Hypothalamus (tissue), 51 donors: ENCODE measurements around the gene WSCD2.
A peak's percentile ranks its signal among the peaks of the same experiment; 100 is the strongest.

Experiments used
- DNase-seq, 51 donors: peaks; one replicate each; lab custom pipeline; 2025; lab: John Stamatoyannopoulos, UW

WSCD2 gene

GRCh38 chr12:108231109-108231905, 102.2 kb downstream of the WSCD2 start:
- no peak for DNase-seq

GRCh38 chr12:108231909-108232434, 102.9 kb downstream of the WSCD2 start:
- DNase-seq = no peak

DNA sequence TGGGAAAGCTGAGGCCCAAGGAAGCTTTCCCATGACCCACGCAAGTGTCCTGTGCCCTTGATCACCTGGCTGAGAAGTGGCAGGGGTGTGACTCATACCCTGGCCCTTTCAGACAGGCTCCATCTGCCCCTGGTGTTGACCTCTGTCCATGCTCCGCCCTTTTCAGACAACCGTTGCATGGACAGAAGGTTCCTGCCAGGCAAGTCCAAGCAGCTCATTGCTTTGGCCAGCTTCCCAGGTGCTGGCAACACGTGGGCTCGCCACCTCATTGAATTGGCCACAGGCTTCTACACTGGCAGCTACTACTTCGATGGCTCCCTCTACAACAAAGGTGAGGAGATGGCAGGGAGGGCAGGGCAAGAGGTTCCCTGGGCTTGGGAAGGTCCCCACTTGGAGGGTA, 103.5 kb downstream of the WSCD2 start:
- DNase-seq = no peak

DNA sequence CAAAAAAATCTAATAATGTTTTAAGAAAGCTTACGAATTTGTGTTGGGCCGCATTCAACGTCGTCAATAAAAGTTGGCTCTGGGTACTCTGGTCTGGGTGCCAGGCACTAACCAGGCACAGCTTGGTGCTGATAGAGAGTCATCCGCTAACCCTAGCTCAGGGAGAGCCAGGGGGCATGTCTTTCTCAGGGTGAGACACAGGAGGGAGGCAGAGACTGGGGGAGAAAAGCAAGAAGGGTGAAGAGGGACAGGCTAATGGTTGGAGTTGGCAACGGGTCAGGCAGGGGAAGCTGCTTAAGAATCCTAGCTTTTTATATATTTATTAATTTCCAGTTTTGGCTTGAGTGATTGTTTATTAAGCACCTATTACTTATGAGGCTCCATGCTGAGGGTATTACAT, 105.1 kb downstream of the WSCD2 start:
- DNase-seq = no peak

GRCh38 chr12:108235197-108235984, 106.3 kb downstream of the WSCD2 start:
- no peak for DNase-seq

DNA sequence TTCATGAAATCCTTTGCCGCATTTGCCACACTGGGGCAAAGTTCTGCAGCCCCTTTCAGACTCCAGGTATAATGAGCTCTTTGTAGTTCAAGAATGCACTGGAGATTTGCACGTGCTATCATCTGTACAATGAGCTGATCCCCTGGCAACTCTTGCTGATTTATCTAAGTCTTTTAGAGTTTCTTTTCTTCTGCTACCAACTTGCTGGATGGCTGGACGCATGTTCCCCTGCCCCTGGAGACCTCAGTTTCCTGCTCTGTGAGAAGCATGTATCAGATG, 106.8 kb downstream of the WSCD2 start:
- no peak for DNase-seq

- no peak for DNase-seq
Measured at GRCh38 chr12:108236366-108236765, 107.3 kb downstream of the WSCD2 start.

DNA sequence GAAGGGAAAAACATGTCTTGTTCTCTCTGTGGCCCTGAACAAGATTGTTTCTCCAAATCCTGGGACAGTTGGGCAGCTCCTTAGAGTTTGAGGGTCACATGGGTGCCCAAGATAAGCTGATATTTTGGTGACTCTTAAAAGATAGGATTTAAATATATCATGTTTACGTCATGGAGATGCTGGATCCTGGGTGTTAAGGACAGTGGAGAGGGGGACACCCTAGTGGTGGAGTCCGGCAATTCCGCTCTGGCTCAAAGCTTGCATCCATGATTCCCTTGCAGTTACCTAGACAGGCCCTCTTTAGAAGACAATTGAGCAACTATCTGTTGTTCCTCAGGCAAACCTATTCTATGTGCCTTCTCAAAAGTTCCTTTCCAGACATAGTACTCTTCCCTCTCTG, 108.2 kb downstream of the WSCD2 start:
- no peak for DNase-seq

DNA sequence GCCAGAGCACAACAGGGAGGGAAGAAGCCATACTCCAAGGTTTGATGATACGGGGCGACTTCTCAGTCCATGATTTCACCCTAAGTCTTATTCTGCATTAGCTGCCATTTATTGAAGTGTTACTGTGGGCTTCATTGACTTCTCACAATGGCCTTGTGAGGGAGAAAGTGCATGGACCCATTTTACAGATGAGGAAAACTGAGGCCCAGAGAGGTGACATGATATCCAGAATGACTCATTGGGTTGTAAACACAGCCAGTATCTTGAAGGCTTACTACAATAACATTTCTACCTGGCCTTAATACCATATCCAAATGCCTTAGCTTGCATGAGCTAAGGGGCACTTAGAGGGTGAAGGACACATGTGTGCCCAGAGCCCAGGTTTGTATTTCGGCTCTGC, 109.4 kb downstream of the WSCD2 start:
- no peak for DNase-seq

- no peak for DNase-seq
Measured at GRCh38 chr12:108239378-108239777, 110.3 kb downstream of the WSCD2 start.

- no peak for DNase-seq
Measured at GRCh38 chr12:108240027-108240785, 111.1 kb downstream of the WSCD2 start.

- no peak for DNase-seq
Measured at GRCh38 chr12:108240928-108241327, 111.8 kb downstream of the WSCD2 start.

GRCh38 chr12:108241986-108242703, 113.1 kb downstream of the WSCD2 start:
- DNase-seq = no peak

DNA sequence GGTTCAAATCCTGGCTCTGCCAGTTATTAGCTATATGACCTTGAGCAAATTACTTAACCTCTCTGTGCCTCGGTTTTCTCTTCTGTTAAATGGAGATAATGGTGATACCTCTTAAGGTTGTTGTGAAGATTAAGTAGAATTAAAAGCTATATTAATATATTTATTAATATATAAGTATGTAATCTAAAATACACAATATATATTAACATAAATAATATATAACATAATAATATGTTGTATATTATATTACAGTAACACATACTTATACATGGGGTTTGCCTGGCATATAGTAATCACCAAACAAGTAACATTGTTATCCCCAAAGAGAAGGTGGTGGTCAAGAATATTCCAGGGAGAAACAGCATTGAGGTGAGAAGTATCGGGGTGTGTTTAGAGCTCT, 118.0 kb downstream of the WSCD2 start:
- no peak for DNase-seq

DNA sequence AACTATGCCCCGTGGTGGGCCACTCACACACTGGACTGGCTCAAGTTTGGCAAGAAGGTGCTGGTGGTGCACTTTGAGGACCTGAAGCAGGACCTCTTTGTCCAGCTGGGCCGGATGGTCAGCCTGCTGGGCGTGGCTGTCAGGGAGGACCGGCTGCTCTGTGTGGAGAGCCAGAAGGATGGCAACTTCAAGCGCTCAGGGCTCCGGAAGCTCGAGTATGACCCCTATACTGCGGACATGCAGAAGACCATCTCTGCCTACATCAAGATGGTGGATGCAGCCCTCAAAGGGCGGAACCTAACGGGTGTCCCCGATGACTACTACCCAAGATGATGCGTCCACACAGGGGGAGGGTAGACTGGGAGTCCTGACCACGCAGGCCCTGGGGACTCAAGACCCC, 118.9 kb downstream of the WSCD2 start:
- DNase-seq = no peak

DNA sequence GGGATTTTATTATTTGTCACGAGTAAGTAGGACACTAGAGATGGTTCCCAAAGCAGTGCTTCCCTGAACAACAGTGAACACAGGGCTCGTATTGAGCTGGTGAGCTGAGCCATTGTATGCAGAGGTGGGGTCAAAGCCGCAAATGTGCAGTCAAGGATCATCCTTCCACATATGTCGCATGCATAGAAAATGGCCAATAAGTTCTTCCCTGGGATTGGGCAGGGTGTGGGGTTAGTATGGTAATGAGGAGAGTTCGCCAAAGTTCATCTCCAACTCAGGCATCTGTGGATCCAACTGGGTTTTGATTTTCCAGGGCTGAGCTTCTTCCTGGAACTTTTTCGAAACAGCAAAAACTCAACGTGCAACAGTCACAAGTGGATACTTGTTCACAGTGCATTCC, 123.4 kb downstream of the WSCD2 start:
- no peak for DNase-seq

GRCh38 chr12:108253540-108253939, 124.5 kb downstream of the WSCD2 start:
- DNase-seq = peak in 17 of 51 donors; percentile 2 to 58 (median 28)

- DNase-seq = peak in 1 of 51 donors; percentile 45
Measured at GRCh38 chr12:108254030-108254429, 124.9 kb downstream of the WSCD2 start.

- peak in 1 of 51 donors; percentile 35 for DNase-seq
Measured at GRCh38 chr12:108254517-108255251, 125.6 kb downstream of the WSCD2 start.

- no peak for DNase-seq
Measured at GRCh38 chr12:108255252-108255602, 126.1 kb downstream of the WSCD2 start.
